Ishikawa (cell line): ENCODE data around the gene HCFC1R1.

Experiments used
- CEBPB ChIP-seq: IDR thresholded peaks from 2 replicates; pipeline ENCODE4 v1.6.1; 2012
- CREB1 ChIP-seq: IDR thresholded peaks from 2 replicates; pipeline ENCODE4 v1.6.1; 2012; ENCODE audit warnings: low read depth
- EGR1 ChIP-seq: IDR thresholded peaks from 2 replicates; pipeline ENCODE4 v1.6.1; 2012
- EP300 ChIP-seq: IDR thresholded peaks from 2 replicates; pipeline ENCODE4 v1.6.1; 2012; ENCODE audit warnings: borderline replicate concordance
- FOXM1 ChIP-seq: IDR thresholded peaks from 2 replicates; pipeline ENCODE4 v1.6.1; 2012; ENCODE audit warnings: low read depth, borderline replicate concordance
- NFIC ChIP-seq: IDR thresholded peaks from 2 replicates; pipeline ENCODE4 v1.6.1; 2012
- RAD21 ChIP-seq: IDR thresholded peaks from 2 replicates; pipeline ENCODE4 v1.6.1; 2012; ENCODE audit warnings: low read depth
- TAF1 ChIP-seq: IDR thresholded peaks from 2 replicates; pipeline ENCODE4 v1.6.1; 2012; ENCODE audit warnings: low read depth, mild to moderate bottlenecking
- TCF12 ChIP-seq: IDR thresholded peaks from 2 replicates; pipeline ENCODE4 v1.6.1; 2012; ENCODE audit warnings: low read depth
- TEAD4 ChIP-seq: IDR thresholded peaks from 2 replicates; pipeline ENCODE4 v1.6.1; 2012
- USF1 ChIP-seq: IDR thresholded peaks from 2 replicates; pipeline ENCODE4 v1.6.1; 2012
- YY1 ChIP-seq: IDR thresholded peaks from 2 replicates; pipeline ENCODE4 v1.6.1; 2012; ENCODE audit warnings: low read depth
- ZBTB7A ChIP-seq: IDR thresholded peaks from 2 replicates; pipeline ENCODE4 v1.6.1; 2012; ENCODE audit warnings: low read depth
- TF ChIP-seq, protein P1 (sequence below): IDR thresholded peaks from 2 replicates; pipeline ENCODE4 v1.6.1; 2012
- TF ChIP-seq, protein P2 (sequence below): IDR thresholded peaks from 2 replicates; pipeline ENCODE4 v1.6.1; 2012; ENCODE audit warnings: low read depth, mild to moderate bottlenecking

HCFC1R1 gene

GRCh38 chr16:2992383-2993081 lies 31.2 kb downstream of the HCFC1R1 start:
- no peak for TF ChIP-seq YY1
- TF ChIP-seq ZBTB7A, result no peak
- TF ChIP-seq, protein P1, sequence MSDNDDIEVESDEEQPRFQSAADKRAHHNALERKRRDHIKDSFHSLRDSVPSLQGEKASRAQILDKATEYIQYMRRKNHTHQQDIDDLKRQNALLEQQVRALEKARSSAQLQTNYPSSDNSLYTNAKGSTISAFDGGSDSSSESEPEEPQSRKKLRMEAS, result no peak
- no peak for TF ChIP-seq TAF1
- no peak for TF ChIP-seq TCF12
- TF ChIP-seq FOXM1, result no peak
- no peak for TF ChIP-seq EP300
- no peak for TF ChIP-seq CEBPB
- no peak for TF ChIP-seq NFIC
- TF ChIP-seq EGR1, result no peak
- no peak for TF ChIP-seq RAD21
- TF ChIP-seq, protein P2, sequence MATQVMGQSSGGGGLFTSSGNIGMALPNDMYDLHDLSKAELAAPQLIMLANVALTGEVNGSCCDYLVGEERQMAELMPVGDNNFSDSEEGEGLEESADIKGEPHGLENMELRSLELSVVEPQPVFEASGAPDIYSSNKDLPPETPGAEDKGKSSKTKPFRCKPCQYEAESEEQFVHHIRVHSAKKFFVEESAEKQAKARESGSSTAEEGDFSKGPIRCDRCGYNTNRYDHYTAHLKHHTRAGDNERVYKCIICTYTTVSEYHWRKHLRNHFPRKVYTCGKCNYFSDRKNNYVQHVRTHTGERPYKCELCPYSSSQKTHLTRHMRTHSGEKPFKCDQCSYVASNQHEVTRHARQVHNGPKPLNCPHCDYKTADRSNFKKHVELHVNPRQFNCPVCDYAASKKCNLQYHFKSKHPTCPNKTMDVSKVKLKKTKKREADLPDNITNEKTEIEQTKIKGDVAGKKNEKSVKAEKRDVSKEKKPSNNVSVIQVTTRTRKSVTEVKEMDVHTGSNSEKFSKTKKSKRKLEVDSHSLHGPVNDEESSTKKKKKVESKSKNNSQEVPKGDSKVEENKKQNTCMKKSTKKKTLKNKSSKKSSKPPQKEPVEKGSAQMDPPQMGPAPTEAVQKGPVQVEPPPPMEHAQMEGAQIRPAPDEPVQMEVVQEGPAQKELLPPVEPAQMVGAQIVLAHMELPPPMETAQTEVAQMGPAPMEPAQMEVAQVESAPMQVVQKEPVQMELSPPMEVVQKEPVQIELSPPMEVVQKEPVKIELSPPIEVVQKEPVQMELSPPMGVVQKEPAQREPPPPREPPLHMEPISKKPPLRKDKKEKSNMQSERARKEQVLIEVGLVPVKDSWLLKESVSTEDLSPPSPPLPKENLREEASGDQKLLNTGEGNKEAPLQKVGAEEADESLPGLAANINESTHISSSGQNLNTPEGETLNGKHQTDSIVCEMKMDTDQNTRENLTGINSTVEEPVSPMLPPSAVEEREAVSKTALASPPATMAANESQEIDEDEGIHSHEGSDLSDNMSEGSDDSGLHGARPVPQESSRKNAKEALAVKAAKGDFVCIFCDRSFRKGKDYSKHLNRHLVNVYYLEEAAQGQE, result no peak
- TF ChIP-seq TEAD4, result no peak
- no peak for TF ChIP-seq CREB1
- TF ChIP-seq USF1, result no peak

GRCh38 chr16:2991566-2992261 lies 32.0 kb downstream of the HCFC1R1 start:
- TF ChIP-seq EGR1 (no peak), CREB1 (no peak), TCF12 (no peak), EP300 (no peak), CEBPB (no peak), TAF1 (no peak), FOXM1 (no peak), YY1 (no peak), TEAD4 (no peak), NFIC (no peak), USF1 (no peak), RAD21 (no peak), ZBTB7A (no peak)
- TF ChIP-seq, protein P1, result no peak
- TF ChIP-seq, protein P2, result no peak

GRCh38 chr16:2990891-2991290 lies 32.9 kb downstream of the HCFC1R1 start:
- TF ChIP-seq USF1 (peak; percentile 57), TEAD4 (no peak)

DNA sequence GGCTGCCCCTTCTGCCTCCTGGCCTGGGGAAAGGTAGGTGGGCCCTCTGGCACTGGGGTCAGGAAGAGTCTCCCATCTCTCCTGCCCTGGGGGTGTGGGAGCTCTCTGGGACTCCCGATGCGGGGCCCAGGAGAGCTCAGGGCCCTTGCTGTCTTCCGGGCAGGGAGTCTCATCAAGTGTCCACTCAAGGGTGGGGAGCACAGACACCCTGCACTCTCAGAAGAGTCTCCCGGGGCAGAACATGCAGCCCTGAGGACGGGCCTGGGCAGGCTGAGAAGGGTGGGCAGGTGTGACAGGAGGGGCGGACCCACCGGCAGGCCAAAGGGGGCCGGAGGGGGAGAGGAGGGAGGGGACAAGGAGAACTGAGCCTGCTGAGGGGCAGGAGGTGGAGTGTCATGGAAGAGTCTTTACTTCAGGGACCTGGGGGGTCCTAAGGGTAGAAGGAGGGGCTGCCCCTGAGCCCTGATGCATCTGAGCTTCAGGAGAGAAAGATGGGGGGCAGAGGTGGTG lies 35.1 kb downstream of the HCFC1R1 start:
- TF ChIP-seq EP300, result no peak
- no peak for TF ChIP-seq USF1
- TF ChIP-seq, protein P2, result no peak
- TF ChIP-seq FOXM1, result no peak
- TF ChIP-seq TAF1, result no peak
- no peak for TF ChIP-seq NFIC
- TF ChIP-seq TEAD4, result no peak
- TF ChIP-seq TCF12, result no peak
- no peak for TF ChIP-seq CREB1
- no peak for TF ChIP-seq RAD21
- TF ChIP-seq EGR1, result no peak
- no peak for TF ChIP-seq CEBPB
- no peak for TF ChIP-seq YY1
- no peak for TF ChIP-seq ZBTB7A
